ENCODE data around the gene MLEC. TPM values are rescaled to one million over a fixed set of nuclear protein-coding genes. Genes with fewer than 3 reads are reported as not detected.

The MLEC gene
- total RNA-seq, 3 donors from 2014 or later, result 166 to 281 (median 272) TPM

- H3K4me1 ChIP-seq (ENCODE audit: low read depth), result peaks cover 34% of the 10 kb centered on the region
- H3K4me3 ChIP-seq, result no peak overlapping the region
- no peak for TF ChIP-seq CTCF (IDR thresholded peaks at IDR 0.05)
- intact Hi-C loops (cut with DNase I, micrococcal nuclease), result no loop called here
- no peaks in the 10 kb centered on the region for H3K9me3 ChIP-seq
- DNase-seq (no peak), ATAC-seq (no peak)
- no peaks in the 10 kb centered on the region for H3K36me3 ChIP-seq (ENCODE audit: low read depth)
These were observed 2.6 kb downstream of the MLEC start for GRCh38 chr12:120689397-120690082.

- no peak for TF ChIP-seq CTCF (IDR thresholded peaks at IDR 0.05)
- no peak for DNase-seq
- no peak overlapping the region for H3K4me3 ChIP-seq
- peaks cover 34% of the 10 kb centered on the region for H3K4me1 ChIP-seq (ENCODE audit: low read depth)
- no peaks in the 10 kb centered on the region for H3K9me3 ChIP-seq
- ATAC-seq, result no peak
- no peaks in the 10 kb centered on the region for H3K36me3 ChIP-seq (ENCODE audit: low read depth)
- intact Hi-C loops (cut with DNase I, micrococcal nuclease), result no loop called here
These were observed 3.1 kb downstream of the MLEC start for GRCh38 chr12:120690083-120690450.

- peaks cover 34% of the 10 kb centered on the region for H3K4me1 ChIP-seq (ENCODE audit: low read depth)
These were observed 4.0 kb downstream of the MLEC start for GRCh38 chr12:120690978-120691377.

GRCh38 chr12:120692524-120693033 is 5.6 kb downstream of the MLEC start:
- Histone ChIP-seq H3K9me3 (no peaks in the 10 kb centered on the region), H3K4me3 (no peak overlapping the region), H3K4me1 (ENCODE audit: low read depth) (peaks cover 34% of the 10 kb centered on the region), H3K36me3 (ENCODE audit: low read depth) (no peaks in the 10 kb centered on the region)
- ATAC-seq (no peak), DNase-seq (no peak)
- intact Hi-C loops (cut with DNase I, micrococcal nuclease), result no loop called here
- TF ChIP-seq CTCF (IDR thresholded peaks at IDR 0.05), result no peak

More at GRCh38 chr12:120690978-120691377, 4.0 kb downstream of the MLEC start:
- intact Hi-C loops (cut with DNase I, micrococcal nuclease), result no loop called here
- ATAC-seq (no peak), DNase-seq (no peak)
- no peaks in the 10 kb centered on the region for H3K36me3 ChIP-seq (ENCODE audit: low read depth)
- no peak overlapping the region for H3K4me3 ChIP-seq
- TF ChIP-seq CTCF (IDR thresholded peaks at IDR 0.05), result no peak
- no peaks in the 10 kb centered on the region for H3K9me3 ChIP-seq

- Histone ChIP-seq H3K9me3 (no peaks in the 10 kb centered on the region), H3K4me1 (ENCODE audit: low read depth) (peaks cover 32% of the 10 kb centered on the region), H3K36me3 (ENCODE audit: low read depth) (no peaks in the 10 kb centered on the region), H3K4me3 (no peak overlapping the region)
- ATAC-seq, result no peak
- no peak for DNase-seq
- intact Hi-C loops (cut with DNase I, micrococcal nuclease), result no loop called here
- no peak for TF ChIP-seq CTCF (IDR thresholded peaks at IDR 0.05)
These were observed 6.9 kb downstream of the MLEC start for GRCh38 chr12:120693848-120694247.
